Sciatic nerve (tissue), 2 donors: ENCODE results near the gene B3GNT4. TPM values are rescaled to one million over a fixed set of nuclear protein-coding genes. Genes with fewer than 3 reads are reported as not detected.

Source experiments
- ATAC-seq: fragments of 200-7000 bp; cut with Tn5 transposase; one replicate; pipeline ENCODE4 v1.9.1; 2020; ENCODE audit warnings: mild to moderate bottlenecking, moderate library complexity
- DNase-seq: peaks from one replicate; pipeline ENCODE4 v3.0.0-alpha.2; 2020; ENCODE audit warnings: low spot score
- intact Hi-C: fragments of 100-400 bp; cut with DNase I; formaldehyde crosslinking; loops from one replicate; pipeline ENCODE4 v1.14.2; 2022
- total RNA-seq: library from RNA; stranded (reverse); fragmentation: NEBNext Ultra II Directional; extraction: Animal tissue kit (Norgen Biotek cat#: 25700); gene quantifications from one replicate; pipeline ENCODE4 v1.2.1, GENCODE V29; 2021
- donor health status: DM: no; HTN: no; CAD: no.
- donor health status: DM: no; HTN: no; CAD: no.

The B3GNT4 gene
- total RNA-seq, 1 donor from 2014 or later: not detected

DNA sequence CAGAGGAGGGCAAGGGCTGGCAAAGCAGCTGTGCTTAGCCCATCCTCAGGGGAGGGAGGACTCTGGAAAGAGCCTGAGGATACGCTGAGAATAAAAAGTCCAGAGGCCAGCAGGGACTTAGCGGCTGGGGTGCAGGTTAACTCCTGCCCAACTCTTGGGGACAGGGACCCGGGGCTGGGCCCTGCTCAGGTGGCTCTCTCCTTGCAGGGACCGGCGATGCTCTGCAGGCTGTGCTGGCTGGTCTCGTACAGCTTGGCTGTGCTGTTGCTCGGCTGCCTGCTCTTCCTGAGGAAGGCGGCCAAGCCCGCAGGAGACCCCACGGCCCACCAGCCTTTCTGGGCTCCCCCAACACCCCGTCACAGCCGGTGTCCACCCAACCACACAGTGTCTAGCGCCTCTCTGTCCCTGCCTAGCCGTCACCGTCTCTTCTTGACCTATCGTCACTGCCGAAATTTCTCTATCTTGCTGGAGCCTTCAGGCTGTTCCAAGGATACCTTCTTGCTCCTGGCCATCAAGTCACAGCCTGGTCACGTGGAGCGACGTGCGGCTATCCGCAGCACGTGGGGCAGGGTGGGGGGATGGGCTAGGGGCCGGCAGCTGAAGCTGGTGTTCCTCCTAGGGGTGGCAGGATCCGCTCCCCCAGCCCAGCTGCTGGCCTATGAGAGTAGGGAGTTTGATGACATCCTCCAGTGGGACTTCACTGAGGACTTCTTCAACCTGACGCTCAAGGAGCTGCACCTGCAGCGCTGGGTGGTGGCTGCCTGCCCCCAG, 2.8 kb downstream of the B3GNT4 start:
- ATAC-seq (no peak), DNase-seq (peak; percentile 54)
- intact Hi-C loops: no loop called here

DNA sequence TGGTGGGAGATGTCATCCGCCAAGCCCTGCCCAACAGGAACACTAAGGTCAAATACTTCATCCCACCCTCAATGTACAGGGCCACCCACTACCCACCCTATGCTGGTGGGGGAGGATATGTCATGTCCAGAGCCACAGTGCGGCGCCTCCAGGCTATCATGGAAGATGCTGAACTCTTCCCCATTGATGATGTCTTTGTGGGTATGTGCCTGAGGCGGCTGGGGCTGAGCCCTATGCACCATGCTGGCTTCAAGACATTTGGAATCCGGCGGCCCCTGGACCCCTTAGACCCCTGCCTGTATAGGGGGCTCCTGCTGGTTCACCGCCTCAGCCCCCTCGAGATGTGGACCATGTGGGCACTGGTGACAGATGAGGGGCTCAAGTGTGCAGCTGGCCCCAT, 3.5 kb downstream of the B3GNT4 start:
- DNase-seq (no peak), ATAC-seq (peak; percentile 19)
- intact Hi-C loops: no loop called here

DNA sequence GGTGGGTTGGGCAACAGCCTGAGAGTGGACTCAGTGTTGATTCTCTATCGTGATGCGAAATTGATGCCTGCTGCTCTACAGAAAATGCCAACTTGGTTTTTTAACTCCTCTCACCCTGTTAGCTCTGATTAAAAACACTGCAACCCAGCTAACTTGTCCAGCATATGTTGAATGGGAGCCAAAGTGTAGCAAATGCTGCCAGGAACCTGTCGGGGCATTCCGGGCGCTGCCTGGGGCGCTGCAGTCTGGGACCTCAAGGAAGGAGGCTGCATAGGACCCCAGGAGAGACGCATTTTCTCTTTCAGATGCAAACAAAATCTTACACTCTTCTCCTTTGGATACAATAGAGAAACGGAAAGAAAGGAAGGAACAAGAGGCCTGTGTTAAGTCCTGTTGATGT, 3.9 kb downstream of the B3GNT4 start:
- no peak for DNase-seq
- intact Hi-C loops: no loop called here
- ATAC-seq: no peak

DNA sequence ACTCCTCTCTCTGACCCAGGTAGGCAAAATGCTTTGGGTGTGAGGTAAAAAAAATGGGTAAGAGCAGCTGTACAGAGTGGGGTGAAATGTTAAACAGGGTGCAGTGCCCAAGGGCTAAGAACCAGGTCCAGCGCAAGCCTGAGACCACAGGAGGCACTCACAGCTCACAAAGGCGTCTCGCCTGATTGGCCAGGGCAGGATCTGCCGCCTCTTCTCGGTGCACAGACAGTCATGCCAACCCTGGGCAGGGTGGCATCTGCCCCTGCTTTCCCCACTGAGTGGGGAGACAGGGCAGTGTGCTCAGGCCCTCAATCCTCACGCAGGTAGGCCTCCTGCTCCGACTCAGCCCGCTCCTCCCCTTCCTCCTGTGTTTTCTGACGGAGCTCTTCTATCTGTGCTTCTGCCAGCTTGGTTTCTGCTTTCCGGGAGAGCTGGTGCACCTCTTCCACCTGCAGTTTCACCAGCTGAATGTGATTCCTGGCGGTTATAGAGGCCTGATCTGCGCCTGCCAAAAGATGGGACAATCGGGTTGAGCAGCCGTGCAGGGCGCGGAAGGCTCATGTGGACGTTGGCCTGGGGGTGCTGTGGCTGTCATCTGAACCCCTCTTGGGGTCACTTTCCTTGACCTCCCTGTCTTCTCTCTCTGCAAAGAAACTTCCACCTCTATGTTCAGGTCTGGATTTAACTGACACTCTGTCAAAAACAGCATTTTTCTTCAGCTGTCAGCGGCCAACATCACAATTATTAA, 4.7 kb downstream of the B3GNT4 start:
- DNase-seq (no peak), ATAC-seq (no peak)
- intact Hi-C loops: no loop called here

DNA sequence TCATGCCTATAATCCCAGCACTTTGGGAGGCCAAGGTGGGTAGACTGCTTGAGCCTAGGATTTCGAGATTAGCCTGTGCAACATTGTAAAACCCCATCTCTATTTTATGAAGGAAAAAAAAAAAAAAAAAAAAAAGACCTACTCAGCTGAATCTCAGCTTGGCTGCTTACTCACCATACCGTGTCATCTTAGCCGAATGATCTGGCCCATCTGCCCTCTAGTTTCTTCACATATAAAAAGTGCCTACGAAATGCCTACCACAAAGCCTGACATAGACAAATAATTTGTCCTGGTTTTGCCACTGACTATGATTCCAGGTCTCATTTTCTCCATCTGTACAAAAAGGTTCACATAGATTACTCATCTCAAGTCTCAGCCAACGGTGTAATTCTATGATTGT, 12.3 kb downstream of the B3GNT4 start:
- no peak for DNase-seq
- intact Hi-C loops: no loop called here
- no peak for ATAC-seq

DNA sequence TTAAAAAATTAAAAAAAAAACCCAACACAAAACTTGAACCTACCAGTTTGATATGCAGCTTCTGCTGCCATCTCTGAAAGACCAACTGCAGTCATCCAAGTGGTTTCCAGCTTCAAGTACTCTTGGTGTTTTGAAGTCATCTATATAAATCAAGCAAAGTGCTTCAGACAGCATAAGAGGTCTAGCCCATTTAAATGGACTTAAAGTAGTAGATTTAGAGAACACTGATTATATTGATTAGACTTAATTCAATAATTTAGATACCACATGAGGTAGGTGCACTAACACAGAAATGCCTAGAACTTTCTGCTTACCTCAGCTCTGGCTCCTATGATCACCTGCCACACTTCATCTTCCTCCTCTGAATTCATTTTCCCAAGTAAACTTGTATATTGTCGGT, 12.9 kb downstream of the B3GNT4 start:
- DNase-seq (no peak), ATAC-seq (no peak)
- intact Hi-C loops: no loop called here

DNA sequence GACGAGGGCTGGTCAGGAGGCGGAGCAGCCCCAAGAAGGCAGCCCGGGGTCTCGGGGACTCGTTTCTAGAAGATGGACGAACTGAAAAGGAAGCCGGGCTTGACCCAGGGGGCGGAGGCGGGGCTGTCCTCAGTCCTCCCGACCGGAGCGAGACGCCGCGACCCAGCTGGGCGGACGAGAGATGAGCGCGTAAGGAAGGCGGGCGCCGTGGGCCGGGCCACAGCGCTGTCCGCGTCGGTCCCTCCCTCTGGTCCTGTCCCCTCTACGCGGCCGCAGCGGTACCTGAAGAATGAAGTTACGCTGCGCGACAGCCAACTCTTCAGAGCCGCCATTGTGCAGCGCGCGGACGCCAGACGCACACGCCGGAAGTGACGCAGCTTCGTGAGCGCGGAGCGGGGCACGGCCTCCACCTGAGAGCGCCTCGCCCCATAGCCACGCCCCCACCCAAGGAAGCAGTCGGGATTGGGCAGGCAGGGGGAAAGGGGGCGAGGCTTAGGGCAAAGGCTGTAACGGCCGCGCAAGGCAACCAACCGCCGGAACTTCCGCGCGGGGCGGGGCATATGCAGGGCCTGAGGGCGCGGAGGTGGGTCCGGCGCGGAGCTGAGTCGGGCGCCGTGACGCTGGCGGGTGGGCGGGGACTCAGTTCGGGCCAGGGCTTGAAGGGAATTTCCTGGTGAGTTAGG, 22.3 kb downstream of the B3GNT4 start, which contains the start of gene DIABLO:
Gene DIABLO (minus strand): TSS at position 370 of the 683 bp plus-strand sequence. CDS start 38 bp downstream, at position 332.
- intact Hi-C loops: no loop called here
- ATAC-seq (peak; percentile 99), DNase-seq (peak; percentile 100)

DNA sequence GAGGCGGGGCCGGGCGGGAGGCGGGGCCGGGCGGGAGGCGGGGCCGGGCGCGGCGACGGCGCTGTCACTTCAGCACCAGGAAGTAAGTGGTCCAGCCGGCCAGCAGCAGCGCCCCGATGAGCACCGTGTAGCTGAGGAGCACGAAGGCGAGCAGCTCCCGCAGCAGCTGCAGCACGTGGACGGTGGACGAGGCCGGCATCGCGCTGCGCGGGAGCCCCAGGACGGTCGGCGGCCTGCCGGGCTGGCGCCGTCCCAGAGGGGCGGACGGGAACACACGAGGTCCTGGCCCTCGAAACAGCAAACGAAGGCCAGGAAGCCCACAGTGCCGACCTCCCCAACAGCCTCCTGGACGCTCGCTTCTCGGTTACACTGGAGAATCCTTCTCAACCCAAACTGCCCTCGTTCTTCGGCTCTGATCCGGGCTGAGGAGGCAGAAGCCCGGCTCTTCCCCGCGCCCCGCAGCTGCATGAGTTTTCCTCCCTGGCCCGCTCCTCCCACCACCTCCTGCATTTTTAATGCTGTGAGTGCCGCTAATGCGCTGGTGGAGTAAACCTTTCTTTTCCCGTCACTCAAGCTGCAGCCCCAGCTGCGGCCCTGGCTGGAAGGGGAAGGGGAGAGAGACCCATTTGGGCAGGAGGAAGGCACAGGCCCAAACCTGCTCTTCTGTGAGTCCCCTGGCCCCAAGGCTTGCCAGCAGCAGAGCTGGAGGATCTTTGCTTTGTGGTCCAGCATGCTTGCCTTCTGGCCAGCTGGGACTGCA, 23.0 kb downstream of the B3GNT4 start:
- no peak for DNase-seq
- no peak for ATAC-seq
- intact Hi-C loops: no loop called here

DNA sequence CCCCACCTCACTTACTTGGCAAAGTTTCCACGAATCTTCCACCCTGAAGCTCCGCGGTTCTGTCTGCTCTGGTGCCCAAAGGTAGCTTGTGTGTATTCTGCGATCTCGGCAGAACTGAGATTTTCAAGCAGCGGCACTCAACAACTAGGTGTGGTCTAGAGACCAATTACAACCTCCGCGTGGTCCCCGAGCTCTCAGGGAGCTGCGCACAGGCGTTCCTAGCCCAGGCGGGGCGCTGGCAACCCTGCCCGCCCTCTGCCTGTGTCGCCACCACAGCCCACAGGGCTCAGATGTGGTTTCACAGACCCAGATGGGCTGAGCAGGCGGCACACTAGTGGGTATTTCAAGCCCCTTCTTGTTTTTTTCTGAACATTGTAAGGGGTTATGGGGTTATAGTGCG, 23.8 kb downstream of the B3GNT4 start:
- intact Hi-C loops: no loop called here
- DNase-seq: no peak
- ATAC-seq: no peak

DNA sequence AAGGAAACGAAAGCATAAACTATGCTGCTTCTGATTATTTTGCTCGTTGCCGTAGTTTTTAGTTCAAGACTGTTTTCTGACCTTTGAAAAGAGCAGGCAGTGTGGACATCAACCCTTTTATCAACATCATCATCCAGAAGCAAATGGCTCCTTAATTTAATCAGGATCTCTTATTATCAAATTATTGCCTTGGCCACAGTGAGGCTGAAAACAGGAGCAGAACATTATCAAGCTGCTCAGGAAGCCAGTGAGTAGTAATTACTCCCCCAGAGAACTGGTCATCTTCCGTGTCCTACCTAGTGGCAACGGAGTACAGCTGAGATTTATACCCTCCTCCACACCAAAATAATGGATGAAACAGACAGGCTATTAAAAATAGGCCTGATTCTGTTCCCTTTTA, 24.6 kb downstream of the B3GNT4 start:
- no peak for ATAC-seq
- DNase-seq: no peak
- intact Hi-C loops: no loop called here

DNA sequence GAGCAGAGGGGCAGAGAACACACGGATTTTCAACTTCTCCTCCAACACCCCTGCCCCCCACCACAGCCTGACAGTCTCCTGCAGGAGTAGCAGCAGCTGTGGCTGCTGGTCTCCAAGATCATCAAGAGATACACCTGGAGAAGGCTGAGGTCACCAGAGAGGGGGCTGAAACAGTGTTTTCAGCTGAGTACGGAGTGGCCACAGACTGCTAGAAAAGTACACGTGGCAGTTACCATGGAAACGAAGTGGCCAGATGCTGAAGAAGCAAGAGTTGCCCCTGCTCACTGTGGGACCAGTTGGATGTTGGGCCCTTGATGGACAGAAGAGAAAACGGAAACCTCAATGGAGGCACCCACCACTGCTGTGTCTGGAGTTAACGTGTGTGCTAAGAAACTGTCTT, 27.3 kb downstream of the B3GNT4 start:
- ATAC-seq (no peak), DNase-seq (no peak)
- intact Hi-C loops: no loop called here

DNA sequence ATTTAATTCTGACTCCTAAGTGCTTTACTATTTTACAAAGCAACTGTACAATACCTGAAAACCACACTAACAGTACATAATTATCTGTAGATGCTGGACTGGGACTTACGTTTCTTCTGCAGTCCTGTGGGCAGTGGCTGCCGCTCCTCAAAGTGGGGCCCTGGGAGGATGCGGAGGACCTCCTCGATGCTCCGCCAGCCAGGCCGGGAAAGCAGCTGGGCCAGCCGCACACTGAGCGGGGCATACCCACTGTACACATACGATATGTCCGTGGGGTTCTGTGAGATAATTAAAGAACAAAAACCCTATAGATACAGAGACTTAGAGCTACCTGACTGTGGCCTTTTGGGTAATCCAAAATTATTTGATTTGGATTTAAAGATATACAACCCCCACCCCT, 29.2 kb downstream of the B3GNT4 start:
- ATAC-seq (no peak), DNase-seq (no peak)
- intact Hi-C loops: no loop called here

DNA sequence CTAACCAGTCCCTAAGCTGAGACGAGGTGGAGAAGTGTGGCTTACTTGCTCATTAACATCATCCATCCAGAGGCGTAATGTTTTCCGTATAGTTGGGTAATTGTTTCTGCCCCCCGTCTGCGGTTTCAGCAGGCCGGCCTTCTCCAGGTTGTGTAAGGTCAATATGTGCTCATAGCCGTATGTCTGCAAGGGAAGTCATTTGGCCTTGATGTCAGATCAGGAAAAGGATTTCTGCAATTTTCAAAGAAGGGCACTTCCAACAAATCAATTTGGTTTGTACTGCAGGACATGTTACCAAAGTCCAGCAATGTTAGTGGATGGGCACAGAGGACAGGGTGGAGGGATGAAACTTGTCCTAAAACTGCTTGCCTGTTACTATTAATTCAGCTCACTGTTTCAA, 32.2 kb downstream of the B3GNT4 start:
- intact Hi-C loops: no loop called here
- ATAC-seq: no peak
- no peak for DNase-seq

DNA sequence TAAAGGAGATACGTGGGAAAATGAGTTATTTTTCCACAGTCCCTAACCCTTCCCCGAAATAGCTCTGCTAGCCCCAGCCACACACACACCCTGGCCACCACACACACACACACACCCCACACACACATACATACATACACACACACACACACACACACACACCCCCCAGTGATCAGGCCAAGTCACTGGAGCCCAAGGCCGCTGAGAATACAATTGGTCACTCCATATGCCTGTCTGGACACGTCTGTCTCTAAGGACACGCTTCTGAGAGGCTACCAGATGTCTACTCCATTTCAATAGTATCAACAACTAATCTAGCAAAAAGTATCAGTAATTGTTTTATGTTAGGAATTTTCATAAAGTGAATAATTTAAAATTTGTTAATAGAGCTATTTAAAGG, 35.4 kb downstream of the B3GNT4 start:
- intact Hi-C loops: no loop called here
- ATAC-seq: no peak
- no peak for DNase-seq

DNA sequence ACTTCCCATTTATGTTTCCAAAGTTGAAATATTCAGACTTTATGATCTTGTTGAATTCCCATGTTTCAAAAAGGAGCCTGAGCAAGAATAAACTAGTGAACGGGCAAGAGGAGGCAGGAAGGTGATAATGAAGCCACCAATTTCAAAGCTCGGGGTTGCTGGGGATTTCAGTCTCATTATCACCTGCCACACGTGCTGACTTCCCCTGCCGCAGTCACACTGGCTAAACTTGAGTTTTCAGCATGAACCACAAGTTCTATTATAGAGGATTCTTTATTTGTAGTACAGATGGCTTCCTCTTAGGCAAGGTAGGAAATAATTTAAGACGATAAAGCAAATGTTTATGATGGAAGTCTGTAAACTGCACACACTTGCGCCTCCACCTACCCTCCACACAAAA, 40.5 kb downstream of the B3GNT4 start:
- no peak for DNase-seq
- intact Hi-C loops: no loop called here
- no peak for ATAC-seq

DNA sequence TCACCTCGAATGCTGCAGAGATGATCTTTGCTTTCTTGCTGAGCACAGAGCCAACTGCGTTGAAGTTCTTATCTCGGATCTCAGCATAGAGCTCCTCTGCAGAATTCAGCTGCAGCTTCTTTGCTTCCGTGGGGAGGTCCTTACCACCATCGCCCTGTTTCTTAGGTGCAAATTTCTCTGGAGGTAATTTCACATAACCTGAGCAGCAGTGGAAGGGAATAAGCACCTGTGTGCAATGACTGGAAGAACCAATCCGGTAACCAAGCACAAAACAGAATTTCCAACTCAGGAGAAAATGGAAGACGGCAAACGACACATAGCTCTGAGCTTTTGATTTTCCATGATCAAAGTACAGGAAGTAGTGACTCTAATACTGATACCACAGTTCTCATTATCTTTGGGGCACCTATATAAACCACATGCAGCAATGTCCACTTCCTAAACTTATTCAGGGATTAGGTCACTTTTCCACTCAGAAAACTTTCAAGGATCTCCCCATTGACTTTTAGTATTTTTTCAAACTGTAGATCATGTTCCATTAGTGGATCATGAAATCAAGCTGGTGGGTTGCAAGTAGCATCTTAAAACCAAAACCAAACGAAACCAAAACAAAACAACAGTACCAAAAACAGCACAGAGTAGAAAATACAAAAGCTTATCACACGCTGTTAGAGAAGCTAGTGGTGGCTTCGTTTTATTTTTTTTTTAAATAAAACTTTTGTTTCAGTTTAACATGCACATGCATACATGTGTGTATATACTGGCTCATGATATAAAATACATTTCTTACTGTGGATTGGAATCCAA, 41.3 kb downstream of the B3GNT4 start:
- ATAC-seq: no peak
- no peak for DNase-seq
- intact Hi-C loops: no loop called here

DNA sequence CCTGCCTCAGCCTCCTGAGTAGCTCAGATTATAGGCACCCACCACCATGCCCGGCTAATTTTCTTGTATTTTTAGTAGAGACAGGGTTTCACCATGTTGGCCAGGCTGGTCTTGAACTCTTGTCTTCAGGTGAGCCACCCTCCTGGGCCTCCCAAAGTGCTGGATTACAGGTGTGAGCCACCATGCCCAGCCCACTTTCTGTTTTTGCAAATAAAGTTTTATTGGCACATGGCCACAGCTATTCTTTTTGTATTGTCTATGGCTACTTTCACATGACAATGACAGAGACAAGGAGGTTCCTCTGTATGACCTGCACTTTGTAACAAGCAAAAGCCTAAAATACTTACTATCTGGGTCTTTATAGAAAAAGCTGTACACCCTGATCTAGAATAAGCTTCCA, 42.0 kb downstream of the B3GNT4 start:
- intact Hi-C loops: no loop called here
- ATAC-seq: no peak
- DNase-seq: no peak

DNA sequence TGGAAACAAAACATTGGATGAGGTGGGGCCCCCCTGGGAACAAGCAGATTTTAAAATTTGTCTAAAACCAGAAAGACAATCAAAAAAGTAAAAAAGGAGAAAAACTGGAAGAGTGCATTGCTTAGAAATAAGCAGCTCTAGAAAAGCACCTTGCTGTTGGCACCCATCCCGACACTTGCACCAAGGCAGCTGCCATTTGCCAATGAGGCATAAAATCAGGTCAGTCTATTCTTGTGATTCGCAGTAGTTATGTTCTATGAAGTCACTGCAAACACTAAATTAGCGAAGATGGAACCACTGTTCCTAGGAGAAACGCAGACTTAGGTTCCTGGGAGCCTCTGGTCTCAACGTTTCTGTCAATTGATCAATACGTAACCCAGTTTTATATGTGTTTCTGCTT, 46.5 kb downstream of the B3GNT4 start:
- intact Hi-C loops: no loop called here
- no peak for ATAC-seq
- no peak for DNase-seq

DNA sequence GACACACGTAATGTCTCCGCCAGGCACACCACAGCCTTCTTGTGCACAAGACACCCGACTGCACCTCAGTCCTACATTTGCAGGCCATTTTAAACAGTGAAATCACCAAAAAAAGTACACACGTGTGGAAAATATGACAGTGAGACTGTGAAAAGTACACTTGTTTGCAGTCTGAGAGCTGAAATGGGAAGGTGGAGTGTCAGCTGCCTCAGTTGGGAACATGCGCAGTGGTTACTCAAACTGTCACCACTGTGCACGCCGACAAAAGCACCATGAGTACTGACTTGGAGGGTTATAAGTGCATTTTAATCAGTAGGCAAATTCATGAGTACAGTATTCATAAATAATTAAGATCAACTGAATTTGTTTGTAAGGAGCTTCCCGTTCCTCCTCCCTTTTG, 47.0 kb downstream of the B3GNT4 start:
- ATAC-seq: no peak
- intact Hi-C loops: no loop called here
- no peak for DNase-seq
